NCI-H1417 (cell line): ENCODE data around the gene CDK5RAP2.

ENCODE experiments used
- DNase-seq, 3 experiments: peaks; one replicate each; lab custom pipeline; 2025; lab: John Stamatoyannopoulos, UW

CDK5RAP2 gene

GRCh38 chr9:120383999-120384924 lies 195.7 kb downstream of the CDK5RAP2 start:
- peak in 2 of 3 experiments; percentile 92 to 98 for DNase-seq

GRCh38 chr9:120383611-120383998 lies 196.4 kb downstream of the CDK5RAP2 start:
- DNase-seq, result peak; percentile 2 to 95 (median 92)

- DNase-seq, result no peak
Observed at GRCh38 chr9:120382453-120382852, 197.5 kb downstream of the CDK5RAP2 start.

GRCh38 chr9:120381839-120382238 lies 198.1 kb downstream of the CDK5RAP2 start:
- no peak for DNase-seq

- DNase-seq, result no peak
Observed at GRCh38 chr9:120379611-120380010, 200.4 kb downstream of the CDK5RAP2 start.

- no peak for DNase-seq
Observed at GRCh38 chr9:120378680-120379079, 201.3 kb downstream of the CDK5RAP2 start.

- no peak for DNase-seq
Observed at GRCh38 chr9:120377268-120378159, 202.5 kb downstream of the CDK5RAP2 start.

- DNase-seq, result no peak
Observed at GRCh38 chr9:120376101-120376500, 203.9 kb downstream of the CDK5RAP2 start.

- DNase-seq, result no peak
Observed at GRCh38 chr9:120375316-120375715, 204.7 kb downstream of the CDK5RAP2 start.

- no peak for DNase-seq
Observed at GRCh38 chr9:120374817-120375216, 205.2 kb downstream of the CDK5RAP2 start.

GRCh38 chr9:120374239-120374638 lies 205.7 kb downstream of the CDK5RAP2 start:
- DNase-seq, result no peak

GRCh38 chr9:120372040-120372439 lies 207.9 kb downstream of the CDK5RAP2 start:
- DNase-seq, result no peak

GRCh38 chr9:120369608-120370220 lies 210.3 kb downstream of the CDK5RAP2 start:
- DNase-seq, result no peak

- DNase-seq, result no peak
Observed at GRCh38 chr9:120368799-120369198, 211.2 kb downstream of the CDK5RAP2 start.

GRCh38 chr9:120366644-120367019 lies 213.3 kb downstream of the CDK5RAP2 start:
- no peak for DNase-seq

GRCh38 chr9:120365386-120365785 lies 214.6 kb downstream of the CDK5RAP2 start:
- DNase-seq, result no peak

- no peak for DNase-seq
Observed at GRCh38 chr9:120363697-120364096, 216.3 kb downstream of the CDK5RAP2 start.

GRCh38 chr9:120362446-120362845 lies 217.5 kb downstream of the CDK5RAP2 start:
- DNase-seq, result no peak

GRCh38 chr9:120361551-120361950 lies 218.4 kb downstream of the CDK5RAP2 start:
- no peak for DNase-seq

GRCh38 chr9:120360510-120360909 lies 219.5 kb downstream of the CDK5RAP2 start:
- DNase-seq, result no peak

- no peak for DNase-seq
Observed at GRCh38 chr9:120360046-120360445, 219.9 kb downstream of the CDK5RAP2 start.

GRCh38 chr9:120358877-120359276 lies 221.1 kb downstream of the CDK5RAP2 start:
- no peak for DNase-seq
